GM23338 (cell line): ENCODE results near the gene DRC1. TPM values are rescaled to one million over a fixed set of nuclear protein-coding genes. Genes with fewer than 3 reads are reported as not detected.

Source experiments
- ATAC-seq: fragments of 200-7000 bp; cut with Tn5 transposase; 3 replicates; pipeline ENCODE4 v1.9.1; 2020
- DNase-seq: peaks from one replicate; pipeline ENCODE4 v3.0.0-alpha.2; 2015; ENCODE audit warnings: low spot score
- H2AFZ ChIP-seq: fragments of 200-600 bp; sonication (generic); 2 replicates; pipeline ENCODE4 v1.8.0; 2016; ENCODE audit warnings: antibody characterized with exemption, mild to moderate bottlenecking, moderate library complexity
- H3F3A ChIP-seq: fragments of 200-600 bp; sonication (generic); replicated peaks from 2 replicates; pipeline ENCODE4 v1.8.0; 2017; ENCODE audit warnings: antibody characterized with exemption, mixed run types, low read depth
- H3K27ac ChIP-seq: fragments of 200-600 bp; sonication (generic); 2 replicates; pipeline ENCODE4 v1.6.1; 2016; ENCODE audit warnings: low read depth
- H3K27me3 ChIP-seq: fragments of 200-600 bp; sonication (generic); 2 replicates; pipeline ENCODE4 v1.8.0; 2016; ENCODE audit warnings: mild to moderate bottlenecking, mixed run types, moderate library complexity; ENCODE audit not compliant: insufficient read depth
- H3K36me3 ChIP-seq: fragments of 200-600 bp; sonication (generic); 2 replicates; pipeline ENCODE4 v1.8.0; 2016; ENCODE audit warnings: mild to moderate bottlenecking; ENCODE audit not compliant: insufficient read depth
- H3K4me1 ChIP-seq: fragments of 200-600 bp; sonication (generic); 2 replicates; pipeline ENCODE4 v1.8.0; 2016; ENCODE audit warnings: mild to moderate bottlenecking, moderate library complexity; ENCODE audit not compliant: insufficient read depth
- H3K4me2 ChIP-seq: fragments of 200-600 bp; sonication (generic); 2 replicates; pipeline ENCODE4 v1.7.1; 2017; ENCODE audit warnings: mixed run types
- H3K4me3 ChIP-seq: fragments of 200-600 bp; sonication (generic); 2 replicates; pipeline ENCODE4 v1.6.1; 2016; ENCODE audit warnings: mixed run types
- H3K79me2 ChIP-seq: fragments of 200-600 bp; sonication (generic); replicated peaks from 2 replicates; pipeline ENCODE4 v1.8.0; 2017; ENCODE audit warnings: mild to moderate bottlenecking; ENCODE audit not compliant: insufficient read depth
- H3K9me2 ChIP-seq: fragments of 200-600 bp; sonication (generic); 2 replicates; pipeline ENCODE4 v1.8.0; 2017; ENCODE audit not compliant: insufficient read depth
- H4K20me1 ChIP-seq: fragments of 200-600 bp; sonication (generic); replicated peaks from 2 replicates; pipeline ENCODE4 v1.8.0; 2017; ENCODE audit warnings: mild to moderate bottlenecking; ENCODE audit not compliant: insufficient read depth
- H3K27ac Mint-ChIP-seq: 2 replicates; pipeline ENCODE4 v1.8.0; 2020; ENCODE audit warnings: inconsistent platforms, mild to moderate bottlenecking, moderate library complexity, mixed read lengths
- H3K27me3 Mint-ChIP-seq: 3 replicates; pipeline ENCODE4 v1.8.0; 2022; ENCODE audit warnings: low read depth, mild to moderate bottlenecking, moderate library complexity, mixed read lengths, inconsistent platforms; ENCODE audit not compliant: insufficient read depth, poor library complexity
- H3K36me3 Mint-ChIP-seq: 3 replicates; pipeline ENCODE4 v1.8.0; 2021; ENCODE audit warnings: low read depth, mild to moderate bottlenecking, inconsistent platforms, moderate library complexity, mixed read lengths
- H3K4me1 Mint-ChIP-seq: 3 replicates; pipeline ENCODE4 v1.8.0; 2020; ENCODE audit warnings: mild to moderate bottlenecking, inconsistent platforms, mixed read lengths
- H3K4me3 Mint-ChIP-seq: 3 replicates; pipeline ENCODE4 v1.8.0; 2021; ENCODE audit warnings: moderate library complexity, mild to moderate bottlenecking, inconsistent platforms, mixed read lengths
- H3K9me3 Mint-ChIP-seq: 3 replicates; pipeline ENCODE4 v1.8.0; 2020; ENCODE audit warnings: moderate library complexity, mild to moderate bottlenecking, inconsistent platforms, mixed read lengths
- CREB1 ChIP-seq: fragments of 250-450 bp; sonication (Bioruptor Pico); IDR thresholded peaks from 2 replicates; pipeline ENCODE4 v1.5.0; 2020; ENCODE audit warnings: low read depth, mild to moderate bottlenecking, moderate library complexity
- CTCF ChIP-seq, 2 experiments: fragments of 200-600 bp in 1 of 2; sonication (generic) in 1 of 2; conservative IDR thresholded peaks; 2 replicates each; pipeline versions ENCODE4 v1.5.1 to v1.6.1; 2016 to 2017; ENCODE audit warnings: antibody characterized with exemption in 2 of 2, low read depth in 2 of 2, mild to moderate bottlenecking in 2 of 2, moderate library complexity in 1 of 2
- EZH2 ChIP-seq: fragments of 200-600 bp; sonication (generic); IDR thresholded peaks from one replicate; pipeline ENCODE4 v1.8.0; 2017; ENCODE audit warnings: antibody characterized with exemption, mild to moderate bottlenecking, low read depth; ENCODE audit not compliant: unreplicated experiment
- EZH2phosphoT487 ChIP-seq: fragments of 200-600 bp; sonication (generic); IDR thresholded peaks from one replicate; pipeline ENCODE4 v1.8.1; 2018; ENCODE audit warnings: antibody characterized with exemption; ENCODE audit not compliant: unreplicated experiment
- JUNB ChIP-seq: IDR thresholded peaks from one replicate; pipeline ENCODE4 v1.6.1; 2016; ENCODE audit warnings: antibody characterized with exemption; ENCODE audit not compliant: unreplicated experiment
- NANOG ChIP-seq: IDR thresholded peaks from 2 replicates; pipeline ENCODE4 v1.6.1; 2016; ENCODE audit warnings: antibody characterized with exemption, borderline replicate concordance
- POLR2AphosphoS5 ChIP-seq: IDR thresholded peaks from 2 replicates; pipeline ENCODE4 v1.6.1; 2016; ENCODE audit warnings: antibody characterized with exemption, low read depth
- REST ChIP-seq: IDR thresholded peaks from one replicate; pipeline ENCODE4 v1.6.1; 2018; ENCODE audit warnings: antibody characterized with exemption; ENCODE audit not compliant: unreplicated experiment
- STAT1 ChIP-seq: IDR thresholded peaks from one replicate; pipeline ENCODE4 v1.6.1; 2016; ENCODE audit warnings: antibody characterized with exemption; ENCODE audit not compliant: unreplicated experiment
- ZNF114 ChIP-seq: fragments of 250-450 bp; sonication (Bioruptor Pico); IDR thresholded peaks from 2 replicates; pipeline ENCODE4 v1.5.0; 2020; ENCODE audit warnings: mild to moderate bottlenecking, moderate library complexity
- ZNF331 ChIP-seq: fragments of 250-450 bp; sonication (Bioruptor Pico); IDR thresholded peaks from 2 replicates; pipeline ENCODE4 v1.5.0; 2020; ENCODE audit warnings: low read depth, mild to moderate bottlenecking, moderate library complexity
- ZNF462 ChIP-seq: fragments of 250-450 bp; sonication (Bioruptor Pico); IDR thresholded peaks from 2 replicates; pipeline ENCODE4 v1.5.0; 2020; ENCODE audit warnings: mild to moderate bottlenecking, moderate library complexity
- polyA plus RNA-seq: library from polyadenylated mRNA; unstranded; fragments of >200 nt; fragmentation: Nextera tagmentation; extraction: Ambion mirVana; gene quantifications from 2 replicates; pipeline ENCODE4 v1.2.1, GENCODE V29; 2016
- total RNA-seq: library from RNA; depleted of rRNA; stranded (reverse); fragments of >200 nt; shearing (Covaris generic); gene quantifications from 2 replicates; pipeline ENCODE4 v1.2.3, GENCODE V29; 2014
- TF ChIP-seq, protein P1 (sequence below): IDR thresholded peaks from 2 replicates; pipeline ENCODE4 v1.6.1; 2016; ENCODE audit warnings: antibody characterized with exemption

The DRC1 gene
- total and polyA plus RNA-seq, 2 experiments from 2014 or later, result 0.45 TPM; not detected in 1

DNA sequence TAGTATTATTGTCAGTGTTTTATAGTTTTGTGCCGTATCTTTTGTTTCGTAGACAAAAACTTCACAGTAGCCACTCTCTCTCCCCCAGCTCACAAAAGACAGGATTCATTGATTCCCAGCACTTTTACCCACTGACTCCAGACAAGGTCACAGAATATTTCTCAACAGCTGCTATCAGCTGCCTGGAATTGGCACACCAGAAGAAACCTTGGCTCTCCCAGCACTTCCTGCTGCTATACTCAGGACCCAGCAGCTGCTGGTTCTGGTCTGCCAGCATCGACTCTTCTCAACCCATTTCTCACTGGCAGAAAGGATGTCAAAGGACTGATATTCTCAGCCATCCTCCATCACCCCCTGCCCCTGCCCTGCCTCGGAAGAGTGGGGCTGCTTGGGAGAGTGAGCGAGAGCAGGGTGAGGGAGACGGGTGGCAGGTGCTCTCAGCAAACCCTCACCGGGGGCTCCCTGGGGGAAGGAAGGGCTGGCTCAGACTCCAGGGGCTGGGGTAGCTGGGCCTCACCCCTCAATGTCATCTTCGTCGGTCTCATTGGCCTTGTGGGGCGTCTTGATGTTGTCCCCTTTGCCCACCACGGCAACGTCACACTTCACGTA is 82.3 kb downstream of the DRC1 start:
- Mint-ChIP-seq H3K27me3 (peaks cover 8% of the 10 kb centered on the region), H3K9me3 (no peaks in the 10 kb centered on the region), H3K27ac (no peak overlapping the region), H3K36me3 (no peaks in the 10 kb centered on the region), H3K4me3 (no peak overlapping the region), H3K4me1 (no peaks in the 10 kb centered on the region; the same call in 2 of the 3 replicates)
- Histone ChIP-seq H3K4me1 (no peaks in the 10 kb centered on the region), H3K4me3 (no peak overlapping the region), H3K27me3 (no peaks in the 10 kb centered on the region), H3K79me2 (no peaks in the 10 kb centered on the region), H3F3A (no peaks in the 10 kb centered on the region), H2AFZ (no peak overlapping the region), H4K20me1 (no peaks in the 10 kb centered on the region), H3K9me2 (no peaks in the 10 kb centered on the region), H3K4me2 (no peak overlapping the region), H3K27ac (no peak overlapping the region), H3K36me3 (no peaks in the 10 kb centered on the region)
- DNase-seq, result no peak
- ATAC-seq, result no peak
- TF ChIP-seq ZNF462 (CRISPR knock-in tag) (no peak), CTCF (conservative IDR thresholded peaks at IDR 0.05; ENCODE audit: low read depth in 2 of 2) (no peak), NANOG (no peak), ZNF114 (no peak), EZH2phosphoT487 (no peak), POLR2AphosphoS5 (no peak), EZH2 (no peak), ZNF331 (no peak), STAT1 (no peak), JUNB (no peak), CREB1 (CRISPR knock-in tag) (no peak), REST (no peak)
- TF ChIP-seq, protein P1, sequence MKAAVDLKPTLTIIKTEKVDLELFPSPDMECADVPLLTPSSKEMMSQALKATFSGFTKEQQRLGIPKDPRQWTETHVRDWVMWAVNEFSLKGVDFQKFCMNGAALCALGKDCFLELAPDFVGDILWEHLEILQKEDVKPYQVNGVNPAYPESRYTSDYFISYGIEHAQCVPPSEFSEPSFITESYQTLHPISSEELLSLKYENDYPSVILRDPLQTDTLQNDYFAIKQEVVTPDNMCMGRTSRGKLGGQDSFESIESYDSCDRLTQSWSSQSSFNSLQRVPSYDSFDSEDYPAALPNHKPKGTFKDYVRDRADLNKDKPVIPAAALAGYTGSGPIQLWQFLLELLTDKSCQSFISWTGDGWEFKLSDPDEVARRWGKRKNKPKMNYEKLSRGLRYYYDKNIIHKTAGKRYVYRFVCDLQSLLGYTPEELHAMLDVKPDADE, result no peak
